HEK293 (cell line): ENCODE data around the gene GMCL1.

Experiments used
- CTCF ChIA-PET: fragments of 350-600 bp; formaldehyde crosslinking; extraction: SDS; loops from one replicate; lab custom pipeline; 2021; ENCODE audit warnings: antibody characterized with exemption; lab: Yijun Ruan, JAX
- POLR2A ChIA-PET: fragments of 300-600 bp; formaldehyde crosslinking; extraction: SDS; loops from one replicate; lab custom pipeline; 2020; ENCODE audit warnings: antibody characterized with exemption, inconsistent platforms; lab: Yijun Ruan, JAX
- H3K27ac ChIP-seq: fragments of 200-500 bp; sonication (Bioruptor generic); 2 replicates; pipeline ENCODE4 v1.5.1; 2014; ENCODE audit warnings: low read depth, low read length, control low read depth, inconsistent platforms; ENCODE audit errors: extremely low read depth
- H3K36me3 ChIP-seq, 2 experiments: fragments of 200-500 bp in 1 of 2; sonication (Bioruptor generic) in 1 of 2; 1 replicate in 1 of 2; 2 replicates in 1 of 2; pipeline ENCODE4 v1.5.1; 2014 to 2017; ENCODE audit warnings: inconsistent platforms in 2 of 2, low read length in 2 of 2; ENCODE audit not compliant: control insufficient read depth in 2 of 2, insufficient read depth in 1 of 2
- H3K4me1 ChIP-seq: fragments of 200-500 bp; sonication (Bioruptor generic); 2 replicates; pipeline ENCODE4 v1.5.1; 2014; ENCODE audit warnings: mild to moderate bottlenecking, low read length, inconsistent platforms; ENCODE audit not compliant: control insufficient read depth, insufficient read depth
- H3K4me3 ChIP-seq: 2 replicates; pipeline ENCODE4 v1.5.1; 2011; ENCODE audit warnings: low read depth, mild to moderate bottlenecking, control low read depth, low read length, moderate library complexity
- H3K9me3 ChIP-seq: fragments of 200-500 bp; sonication (Bioruptor generic); 2 replicates; pipeline ENCODE4 v1.5.1; 2014; ENCODE audit warnings: low read depth, low read length, inconsistent platforms; ENCODE audit not compliant: control insufficient read depth, insufficient read depth
- AEBP2 ChIP-seq: fragments of 450-650 bp; formaldehyde crosslinking; IDR thresholded peaks from 2 replicates; pipeline ENCODE4 v1.5.1; 2016; ENCODE audit warnings: missing biosample characterization, missing genetic modification characterization, borderline replicate concordance
- BCL6B ChIP-seq: fragments of 450-650 bp; formaldehyde crosslinking; IDR thresholded peaks from 2 replicates; pipeline ENCODE4 v1.5.1; 2017; ENCODE audit warnings: missing biosample characterization, missing genetic modification characterization
- CTCF ChIP-seq: fragments of 450-650 bp; formaldehyde crosslinking; IDR thresholded peaks from 2 replicates; pipeline ENCODE4 v1.5.1; 2016; ENCODE audit warnings: missing biosample characterization, missing genetic modification characterization
- FEZF1 ChIP-seq: fragments of 450-650 bp; formaldehyde crosslinking; IDR thresholded peaks from 2 replicates; pipeline ENCODE4 v1.5.1; 2016; ENCODE audit warnings: missing biosample characterization, missing genetic modification characterization
- KLF7 ChIP-seq: fragments of 450-650 bp; formaldehyde crosslinking; IDR thresholded peaks from 2 replicates; pipeline ENCODE4 v1.5.1; 2016; ENCODE audit warnings: missing biosample characterization, missing genetic modification characterization, borderline replicate concordance
- PRDM1 ChIP-seq: fragments of 450-650 bp; formaldehyde crosslinking; IDR thresholded peaks from 2 replicates; pipeline ENCODE4; 2016; ENCODE audit warnings: missing biosample characterization, missing genetic modification characterization
- SP7 ChIP-seq: fragments of 450-650 bp; formaldehyde crosslinking; IDR thresholded peaks from 2 replicates; pipeline ENCODE4 v1.5.1; 2016; ENCODE audit warnings: missing biosample characterization, missing genetic modification characterization
- ZBTB21 ChIP-seq: fragments of 450-650 bp; formaldehyde crosslinking; IDR thresholded peaks from 2 replicates; pipeline ENCODE4 v1.5.1; 2017; ENCODE audit warnings: missing biosample characterization, missing genetic modification characterization
- ZBTB7A ChIP-seq: fragments of 450-650 bp; formaldehyde crosslinking; IDR thresholded peaks from 2 replicates; pipeline ENCODE4 v1.5.1; 2016; ENCODE audit warnings: low read depth, missing biosample characterization, missing genetic modification characterization
- ZBTB8A ChIP-seq: fragments of 450-650 bp; formaldehyde crosslinking; IDR thresholded peaks from 2 replicates; pipeline ENCODE4 v1.5.1; 2016; ENCODE audit warnings: missing biosample characterization, missing genetic modification characterization
- ZNF10 ChIP-seq: fragments of 450-650 bp; formaldehyde crosslinking; IDR thresholded peaks from 2 replicates; pipeline ENCODE4 v1.5.1; 2017; ENCODE audit warnings: missing biosample characterization, missing genetic modification characterization
- ZNF146 ChIP-seq: fragments of 450-650 bp; formaldehyde crosslinking; IDR thresholded peaks from 2 replicates; pipeline ENCODE4 v1.5.1; 2016; ENCODE audit warnings: missing biosample characterization, missing genetic modification characterization
- ZNF157 ChIP-seq: fragments of 450-650 bp; formaldehyde crosslinking; IDR thresholded peaks from 2 replicates; pipeline ENCODE4 v1.5.1; 2016; ENCODE audit warnings: missing biosample characterization, missing genetic modification characterization
- ZNF174 ChIP-seq: fragments of 450-650 bp; formaldehyde crosslinking; IDR thresholded peaks from 2 replicates; pipeline ENCODE4 v1.5.0; 2017; ENCODE audit warnings: missing biosample characterization, mild to moderate bottlenecking, missing genetic modification characterization
- ZNF19 ChIP-seq: fragments of 450-650 bp; formaldehyde crosslinking; IDR thresholded peaks from 2 replicates; pipeline ENCODE4; 2016; ENCODE audit warnings: missing biosample characterization, missing genetic modification characterization, low read depth
- ZNF302 ChIP-seq: fragments of 450-650 bp; formaldehyde crosslinking; IDR thresholded peaks from 2 replicates; pipeline ENCODE4 v1.5.1; 2016; ENCODE audit warnings: missing biosample characterization, missing genetic modification characterization, low read depth
- ZNF558 ChIP-seq: fragments of 450-650 bp; formaldehyde crosslinking; IDR thresholded peaks from 2 replicates; pipeline ENCODE4 v1.5.1; 2016; ENCODE audit warnings: missing biosample characterization, missing genetic modification characterization
- ZNF610 ChIP-seq: fragments of 450-650 bp; formaldehyde crosslinking; IDR thresholded peaks from 2 replicates; pipeline ENCODE4 v1.5.1; 2016; ENCODE audit warnings: missing biosample characterization, missing genetic modification characterization, borderline replicate concordance
- ZNF645 ChIP-seq: fragments of 450-650 bp; formaldehyde crosslinking; IDR thresholded peaks from 2 replicates; pipeline ENCODE4; 2016; ENCODE audit warnings: missing biosample characterization, missing genetic modification characterization
- ZNF654 ChIP-seq: fragments of 450-650 bp; formaldehyde crosslinking; IDR thresholded peaks from 2 replicates; pipeline ENCODE4 v1.5.1; 2016; ENCODE audit warnings: low read depth, missing biosample characterization, missing genetic modification characterization
- ZNF792 ChIP-seq: fragments of 450-650 bp; formaldehyde crosslinking; IDR thresholded peaks from 2 replicates; pipeline ENCODE4 v1.5.1; 2016; ENCODE audit warnings: missing biosample characterization, missing genetic modification characterization
- ZSCAN23 ChIP-seq: fragments of 450-650 bp; formaldehyde crosslinking; IDR thresholded peaks from 2 replicates; pipeline ENCODE4 v1.5.1; 2016; ENCODE audit warnings: missing biosample characterization, missing genetic modification characterization
- ZSCAN5A ChIP-seq: fragments of 450-650 bp; formaldehyde crosslinking; IDR thresholded peaks from 2 replicates; pipeline ENCODE4 v1.5.1; 2016; ENCODE audit warnings: missing biosample characterization, missing genetic modification characterization

Gene GMCL1

GRCh38 chr2:69907216-69907615 is 77.8 kb downstream of the GMCL1 start:
- Histone ChIP-seq H3K36me3 (peaks cover 51 to 73% of the 10 kb centered on the region in 2 experiments), H3K9me3 (no peaks in the 10 kb centered on the region), H3K4me3 (no peak overlapping the region), H3K4me1 (no peaks in the 10 kb centered on the region), H3K27ac (no peak overlapping the region)
- TF ChIP-seq ZNF19 (tag by site-specific recombination): no peak
- no peak for TF ChIP-seq ZNF302 (tag by site-specific recombination)
- no peak for TF ChIP-seq ZBTB8A (tag by site-specific recombination)
- no peak for TF ChIP-seq ZNF610 (tag by site-specific recombination)
- no peak for TF ChIP-seq FEZF1 (tag by site-specific recombination)
- TF ChIP-seq PRDM1: no peak
- no peak for TF ChIP-seq ZNF792 (tag by site-specific recombination)
- TF ChIP-seq ZBTB21: no peak
- ChIA-PET CTCF (interaction anchor here (0.6 kb wide), 1 partner anchor 9 kb away, joined by 3 read pairs; no protein-coding TSS in a partner anchor), POLR2A (no interaction called here)

GRCh38 chr2:69911985-69912563 is 82.6 kb downstream of the GMCL1 start:
- ChIA-PET CTCF (interaction anchor here (0.6 to 6.0 kb wide), 25 partner anchors 9 to 407 kb away, joined by 3 to 74 read pairs (median 4); partner anchors contain the start of genes FAM136A, PCYOX1, SNRNP27 and SNRPG), POLR2A (interaction anchor here (1.4 kb wide), 1 partner anchor 381 kb away, joined by 3 read pairs; the partner anchor contains the start of gene SNRPG)
- Histone ChIP-seq H3K36me3 (peaks cover 16 to 44% of the 10 kb centered on the region in 2 experiments), H3K4me3 (no peak overlapping the region), H3K9me3 (no peaks in the 10 kb centered on the region), H3K4me1 (no peaks in the 10 kb centered on the region), H3K27ac (no peak overlapping the region)
- TF ChIP-seq CTCF: peak; percentile 45; the same call in 1 of the 2 replicates
- TF ChIP-seq BCL6B: 0 out of 2 replicates have a peak, but pooled peaks have one; percentile 32
- TF ChIP-seq ZNF654 (tag by site-specific recombination): peak; percentile 79
- no peak for TF ChIP-seq SP7

- POLR2A ChIA-PET: interaction anchor here (0.6 to 4.3 kb wide), 50 partner anchors 9 to 477 kb away, joined by 3 to 56 read pairs (median 5); partner anchors contain the start of genes ANXA4, C2orf42, FAM136A and NFU1
- peak overlapping the region; percentile 61 for H3K4me3 ChIP-seq
- H3K9me3 ChIP-seq: no peaks in the 10 kb centered on the region
- peaks cover 5 to 28% of the 10 kb centered on the region in 2 experiments for H3K36me3 ChIP-seq
- peak overlapping the region; percentile 91 for H3K27ac ChIP-seq
- no peaks in the 10 kb centered on the region for H3K4me1 ChIP-seq
- CTCF ChIA-PET: interaction anchor here (0.6 to 6.0 kb wide), 19 partner anchors 10 to 729 kb away, joined by 3 to 74 read pairs (median 6); partner anchors contain the start of genes FAM136A, SNRNP27 and SNRPG
- TF ChIP-seq AEBP2 (tag by site-specific recombination): no peak
- no peak for TF ChIP-seq ZNF10 (tag by site-specific recombination)
- no peak for TF ChIP-seq ZNF645
- TF ChIP-seq ZBTB8A (tag by site-specific recombination): peak; percentile 58
- TF ChIP-seq ZNF174 (tag by site-specific recombination): no peak
- no peak for TF ChIP-seq ZNF558
- no peak for TF ChIP-seq KLF7 (tag by site-specific recombination)
- TF ChIP-seq ZNF146 (tag by site-specific recombination): no peak
- TF ChIP-seq ZSCAN5A (tag by site-specific recombination): no peak
- no peak for TF ChIP-seq ZSCAN23 (tag by site-specific recombination)
- no peak for TF ChIP-seq ZBTB7A
- no peak for TF ChIP-seq ZNF157 (tag by site-specific recombination)
These were observed 84.9 kb downstream of the GMCL1 start for GRCh38 chr2:69914164-69914949.
